Measurements from ENCODE around the gene GPRASP2. TPM values are rescaled to one million over a fixed set of nuclear protein-coding genes. Genes with fewer than 3 reads are reported as not detected.
A peak's percentile ranks its signal among the peaks of the same experiment; 100 is the strongest.

GPRASP2 gene
- total RNA-seq, 1 experiment from 2014 or later: 4.0 TPM

DNA sequence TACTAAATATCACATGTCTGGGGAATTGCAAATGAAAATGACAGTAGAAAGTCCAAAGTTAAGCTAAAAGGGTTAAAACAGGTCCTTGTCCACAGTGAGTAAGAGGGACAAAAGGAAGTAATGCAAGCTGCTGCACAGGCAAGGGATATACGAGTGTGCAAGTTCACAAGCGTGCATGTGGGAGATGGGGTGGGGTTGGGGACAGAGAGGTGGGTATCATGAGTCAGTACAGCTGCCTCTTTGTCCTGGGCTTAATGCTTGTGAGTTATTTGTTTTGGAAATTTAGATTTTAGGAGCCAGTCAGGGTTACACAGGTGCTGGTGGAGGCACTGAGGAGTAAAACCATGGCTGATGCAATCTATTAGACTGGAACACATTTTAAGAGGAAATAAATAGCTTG lies 3.3 kb upstream of the GPRASP2 start:
- POLR2A ChIA-PET: no interaction called here

DNA sequence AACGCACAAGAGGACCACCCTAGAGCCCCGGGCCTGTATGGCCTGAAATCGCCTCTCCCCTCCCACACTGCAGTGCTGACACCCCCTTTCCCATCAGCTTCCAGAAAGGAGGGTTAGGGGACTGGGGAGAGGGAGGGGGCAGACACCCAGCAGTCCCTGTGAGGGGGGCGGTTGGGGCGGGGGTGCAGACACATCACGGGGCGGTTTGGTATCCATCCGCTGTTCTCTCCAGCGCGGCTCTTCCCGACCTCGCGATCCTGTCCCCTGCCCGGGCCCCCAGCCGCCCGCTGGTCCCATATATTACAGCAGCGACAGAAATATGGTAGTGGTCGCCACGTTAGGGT lies 404 bp upstream of the GPRASP2 start:
- Mint-ChIP-seq H3K27ac (ENCODE audit: low read depth, unreplicated experiment) (no peak overlapping the region), H3K4me1 (ENCODE audit: insufficient read depth, unreplicated experiment) (no peaks in the 10 kb centered on the region), H3K36me3 (ENCODE audit: insufficient read depth, unreplicated experiment) (peaks cover 8% of the 10 kb centered on the region), H3K9me3 (ENCODE audit: unreplicated experiment) (no peaks in the 10 kb centered on the region), H3K4me3 (ENCODE audit: unreplicated experiment) (peak overlapping the region; percentile 79), H3K27me3 (ENCODE audit: insufficient read depth, unreplicated experiment) (peaks cover 18% of the 10 kb centered on the region)
- no TSS peak for BruUV-seq (replicated peaks)
- TF ChIP-seq, protein P1, sequence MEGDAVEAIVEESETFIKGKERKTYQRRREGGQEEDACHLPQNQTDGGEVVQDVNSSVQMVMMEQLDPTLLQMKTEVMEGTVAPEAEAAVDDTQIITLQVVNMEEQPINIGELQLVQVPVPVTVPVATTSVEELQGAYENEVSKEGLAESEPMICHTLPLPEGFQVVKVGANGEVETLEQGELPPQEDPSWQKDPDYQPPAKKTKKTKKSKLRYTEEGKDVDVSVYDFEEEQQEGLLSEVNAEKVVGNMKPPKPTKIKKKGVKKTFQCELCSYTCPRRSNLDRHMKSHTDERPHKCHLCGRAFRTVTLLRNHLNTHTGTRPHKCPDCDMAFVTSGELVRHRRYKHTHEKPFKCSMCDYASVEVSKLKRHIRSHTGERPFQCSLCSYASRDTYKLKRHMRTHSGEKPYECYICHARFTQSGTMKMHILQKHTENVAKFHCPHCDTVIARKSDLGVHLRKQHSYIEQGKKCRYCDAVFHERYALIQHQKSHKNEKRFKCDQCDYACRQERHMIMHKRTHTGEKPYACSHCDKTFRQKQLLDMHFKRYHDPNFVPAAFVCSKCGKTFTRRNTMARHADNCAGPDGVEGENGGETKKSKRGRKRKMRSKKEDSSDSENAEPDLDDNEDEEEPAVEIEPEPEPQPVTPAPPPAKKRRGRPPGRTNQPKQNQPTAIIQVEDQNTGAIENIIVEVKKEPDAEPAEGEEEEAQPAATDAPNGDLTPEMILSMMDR (IDR thresholded peaks at IDR 0.05; ENCODE audit: unreplicated experiment): no peak
- POLR2A ChIA-PET: interaction anchor here (2.1 kb wide), 1 partner anchor 112 kb away, joined by 5 read pairs; the partner anchor contains the start of gene ARMCX5
- no peak for DNase-seq (ENCODE audit: unreplicated experiment)
- intact Hi-C loops (cut with micrococcal nuclease): no loop called here
- CTCF ChIA-PET: no interaction called here

More for the DNA sequence above, 3.3 kb upstream of the GPRASP2 start:
- intact Hi-C loops (cut with micrococcal nuclease): no loop called here
- TF ChIP-seq, protein P1 (IDR thresholded peaks at IDR 0.05; ENCODE audit: unreplicated experiment): no peak
- CTCF ChIA-PET: no interaction called here
- H3K4me3 Mint-ChIP-seq (ENCODE audit: unreplicated experiment): no peak overlapping the region
- no peak for DNase-seq (ENCODE audit: unreplicated experiment)
- no peaks in the 10 kb centered on the region for H3K4me1 Mint-ChIP-seq (ENCODE audit: insufficient read depth, unreplicated experiment)
- no TSS peak for BruUV-seq (replicated peaks)
- no peak overlapping the region for H3K27ac Mint-ChIP-seq (ENCODE audit: low read depth, unreplicated experiment)
- no peaks in the 10 kb centered on the region for H3K9me3 Mint-ChIP-seq (ENCODE audit: unreplicated experiment)
- H3K27me3 Mint-ChIP-seq (ENCODE audit: insufficient read depth, unreplicated experiment): peaks cover 32% of the 10 kb centered on the region
- H3K36me3 Mint-ChIP-seq (ENCODE audit: insufficient read depth, unreplicated experiment): peaks cover 8% of the 10 kb centered on the region

DNA sequence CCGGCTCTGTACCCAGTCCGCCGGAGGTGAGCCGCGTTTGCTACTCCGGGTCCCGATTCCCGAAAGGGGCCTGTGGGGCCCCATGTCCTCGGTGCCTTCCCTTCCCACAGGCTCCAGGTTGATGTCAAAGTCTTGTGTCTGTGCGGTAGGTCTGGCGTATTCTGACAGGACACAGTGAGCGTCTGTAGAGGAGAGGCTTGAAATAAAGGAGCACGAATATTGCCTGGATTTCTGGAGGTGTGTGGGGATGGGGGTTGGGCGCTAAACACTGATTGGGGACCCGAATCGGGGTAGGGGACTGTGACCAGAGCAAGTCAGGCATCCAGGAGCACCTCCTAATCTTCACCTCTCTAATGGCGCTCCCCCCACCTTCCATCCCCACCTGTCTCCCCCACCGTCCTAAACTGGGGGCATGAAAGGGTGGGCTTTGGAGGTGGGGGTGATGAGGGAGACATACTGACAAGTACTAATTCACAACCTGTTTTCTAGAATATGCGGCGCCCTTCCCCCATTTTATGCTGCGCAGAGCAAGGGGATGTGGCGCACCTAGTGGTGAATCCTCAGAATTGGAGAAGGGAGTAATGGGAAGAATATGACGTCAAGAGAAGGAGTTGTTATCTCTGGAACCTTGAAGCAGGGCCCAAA lies 855 bp downstream of the GPRASP2 start:
- H3K4me3 Mint-ChIP-seq (ENCODE audit: unreplicated experiment): peak overlapping the region; percentile 79
- BruUV-seq (replicated peaks): no TSS peak
- H3K9me3 Mint-ChIP-seq (ENCODE audit: unreplicated experiment): no peaks in the 10 kb centered on the region
- peak; percentile 49 for DNase-seq (ENCODE audit: unreplicated experiment)
- H3K27ac Mint-ChIP-seq (ENCODE audit: low read depth, unreplicated experiment): peak overlapping the region; percentile 71
- peaks cover 6% of the 10 kb centered on the region for H3K27me3 Mint-ChIP-seq (ENCODE audit: insufficient read depth, unreplicated experiment)
- H3K36me3 Mint-ChIP-seq (ENCODE audit: insufficient read depth, unreplicated experiment): peaks cover 8% of the 10 kb centered on the region
- intact Hi-C loops (cut with micrococcal nuclease): no loop called here
- ChIA-PET CTCF (no interaction called here), POLR2A (interaction anchor here (2.1 kb wide), 1 partner anchor 113 kb away, joined by 5 read pairs; the partner anchor contains the start of gene ARMCX5)
- TF ChIP-seq, protein P1 (IDR thresholded peaks at IDR 0.05; ENCODE audit: unreplicated experiment): peak; percentile 42
- no peaks in the 10 kb centered on the region for H3K4me1 Mint-ChIP-seq (ENCODE audit: insufficient read depth, unreplicated experiment)

DNA sequence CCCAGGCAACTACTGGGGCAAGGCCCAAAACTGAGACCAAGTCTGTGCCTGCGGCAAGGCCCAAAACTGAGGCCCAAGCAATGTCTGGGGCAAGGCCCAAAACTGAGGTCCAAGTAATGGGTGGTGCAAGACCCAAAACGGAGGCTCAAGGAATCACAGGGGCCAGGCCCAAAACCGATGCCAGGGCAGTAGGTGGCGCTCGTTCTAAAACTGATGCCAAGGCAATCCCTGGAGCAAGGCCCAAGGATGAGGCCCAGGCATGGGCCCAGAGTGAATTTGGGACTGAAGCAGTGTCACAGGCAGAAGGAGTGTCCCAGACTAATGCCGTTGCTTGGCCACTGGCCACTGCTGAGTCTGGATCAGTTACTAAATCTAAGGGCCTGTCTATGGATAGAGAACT lies 2.7 kb downstream of the GPRASP2 start:
- peaks cover 8% of the 10 kb centered on the region for H3K36me3 Mint-ChIP-seq (ENCODE audit: insufficient read depth, unreplicated experiment)
- intact Hi-C loops (cut with micrococcal nuclease): no loop called here
- CTCF ChIA-PET: no interaction called here

More for the DNA sequence above, 2.7 kb downstream of the GPRASP2 start:
- DNase-seq (ENCODE audit: unreplicated experiment): no peak
- POLR2A ChIA-PET: no interaction called here
- Mint-ChIP-seq H3K27me3 (ENCODE audit: insufficient read depth, unreplicated experiment) (no peaks in the 10 kb centered on the region), H3K9me3 (ENCODE audit: unreplicated experiment) (no peaks in the 10 kb centered on the region), H3K4me3 (ENCODE audit: unreplicated experiment) (no peak overlapping the region), H3K4me1 (ENCODE audit: insufficient read depth, unreplicated experiment) (no peaks in the 10 kb centered on the region), H3K27ac (ENCODE audit: low read depth, unreplicated experiment) (no peak overlapping the region)
- TF ChIP-seq, protein P1 (IDR thresholded peaks at IDR 0.05; ENCODE audit: unreplicated experiment): no peak
- no TSS peak for BruUV-seq (replicated peaks)
